Thyroid gland (tissue), 4 donors: ENCODE measurements around the gene ZBTB33. TPM values are rescaled to one million over a fixed set of nuclear protein-coding genes. Genes with fewer than 3 reads are reported as not detected.
A peak's percentile ranks its signal among the peaks of the same experiment; 100 is the strongest.

Source experiments
- DNase-seq, 2 donors: peaks; one replicate each; pipeline ENCODE4 v3.0.0-alpha.2; 2019
- H3K27ac ChIP-seq, 3 donors: fragments of 200-600 bp; sonication (generic); 1 replicate in 2 of 3; 2 replicates in 1 of 3; pipeline ENCODE4 v1.5.1; 2016 to 2019; ENCODE audit warnings: mild to moderate bottlenecking in 1 of 3, moderate library complexity in 1 of 3
- H3K27me3 ChIP-seq: fragments of 200-600 bp; sonication (generic); one replicate; pipeline ENCODE4 v1.5.1; 2019
- H3K36me3 ChIP-seq, 2 donors: fragments of 200-600 bp; sonication (generic); one replicate each; pipeline ENCODE4 v1.5.1; 2016 to 2019
- H3K4me1 ChIP-seq, 2 donors: fragments of 200-600 bp; sonication (generic); one replicate each; pipeline ENCODE4 v1.5.1; 2017 to 2019
- H3K4me3 ChIP-seq, 3 donors: fragments of 200-600 bp; sonication (generic); replicated peaks in 1 of 3; 1 replicate in 2 of 3; 2 replicates in 1 of 3; pipeline ENCODE4 v1.5.1; 2016; ENCODE audit warnings: mild to moderate bottlenecking in 1 of 3
- H3K9me3 ChIP-seq: fragments of 200-600 bp; sonication (generic); one replicate; pipeline ENCODE4 v1.5.1; 2017
- POLR2A ChIP-seq, 2 donors: fragments of 450-650 bp; IDR thresholded peaks; one replicate each; pipeline ENCODE4 v1.6.1; 2017; ENCODE audit warnings: antibody characterized with exemption in 2 of 2, mild to moderate bottlenecking in 2 of 2, moderate library complexity in 1 of 2
- WGBS, 2 donors: methylation state at CpG; one replicate each; pipeline ENCODE4 v1.1.5; 2017; 5-methylcytosine and 5-hydroxymethylcytosine counted together
- intact Hi-C: fragments of 100-400 bp; cut with DNase I; formaldehyde crosslinking; loops from one replicate; pipeline ENCODE4 v1.15.1; 2023
- total RNA-seq, 4 donors: library from RNA; depleted of rRNA; stranded (reverse); fragments of >200 nt; gene quantifications; one replicate each; pipeline ENCODE4 v1.2.3, GENCODE V29; 2016
- TF ChIP-seq, protein P1 (sequence below), 6 experiments: fragments of 200-600 bp in 3 of 6; fragments of 450-650 bp in 3 of 6; sonication (generic) in 3 of 6; IDR thresholded peaks; one replicate each; pipeline ENCODE4 v1.5.1; 2016 to 2019; ENCODE audit warnings: antibody characterized with exemption in 6 of 6, mild to moderate bottlenecking in 2 of 6, inconsistent platforms in 1 of 6, moderate library complexity in 1 of 6

Gene ZBTB33
- total RNA-seq, 4 donors from 2014 or later, result 18.4 to 23.5 (median 20.8) TPM

DNA sequence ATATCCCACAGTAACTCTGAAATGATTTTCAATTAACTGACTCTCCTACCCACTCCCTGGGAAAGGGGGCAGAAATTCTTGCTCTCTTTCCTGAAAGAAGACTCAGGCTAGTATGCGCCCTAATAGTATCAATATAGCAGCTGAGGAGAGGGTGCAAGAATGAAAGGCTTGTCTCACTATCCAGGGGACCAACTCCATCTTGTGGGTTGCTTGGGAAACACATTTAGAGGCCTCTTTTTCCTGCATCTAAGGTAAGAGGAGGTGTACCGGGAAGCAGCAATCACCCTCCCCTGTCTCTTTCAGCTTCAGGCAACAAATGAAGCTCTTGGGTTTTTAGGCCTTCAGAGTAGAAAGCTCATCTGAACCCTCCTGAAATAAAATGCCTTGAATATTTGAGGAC lies 49.3 kb downstream of the ZBTB33 start:
- no peak overlapping the region for H3K4me3 ChIP-seq
- H3K27me3 ChIP-seq, result no peaks in the 10 kb centered on the region
- WGBS, 2 donors, result 64 to 87% methylated on average over 1 to 2 of the region's 2 CpGs
- intact Hi-C loops, result no loop called here
- no peak for DNase-seq
- TF ChIP-seq POLR2A (IDR thresholded peaks at IDR 0.05), result no peak
- TF ChIP-seq, protein P1, sequence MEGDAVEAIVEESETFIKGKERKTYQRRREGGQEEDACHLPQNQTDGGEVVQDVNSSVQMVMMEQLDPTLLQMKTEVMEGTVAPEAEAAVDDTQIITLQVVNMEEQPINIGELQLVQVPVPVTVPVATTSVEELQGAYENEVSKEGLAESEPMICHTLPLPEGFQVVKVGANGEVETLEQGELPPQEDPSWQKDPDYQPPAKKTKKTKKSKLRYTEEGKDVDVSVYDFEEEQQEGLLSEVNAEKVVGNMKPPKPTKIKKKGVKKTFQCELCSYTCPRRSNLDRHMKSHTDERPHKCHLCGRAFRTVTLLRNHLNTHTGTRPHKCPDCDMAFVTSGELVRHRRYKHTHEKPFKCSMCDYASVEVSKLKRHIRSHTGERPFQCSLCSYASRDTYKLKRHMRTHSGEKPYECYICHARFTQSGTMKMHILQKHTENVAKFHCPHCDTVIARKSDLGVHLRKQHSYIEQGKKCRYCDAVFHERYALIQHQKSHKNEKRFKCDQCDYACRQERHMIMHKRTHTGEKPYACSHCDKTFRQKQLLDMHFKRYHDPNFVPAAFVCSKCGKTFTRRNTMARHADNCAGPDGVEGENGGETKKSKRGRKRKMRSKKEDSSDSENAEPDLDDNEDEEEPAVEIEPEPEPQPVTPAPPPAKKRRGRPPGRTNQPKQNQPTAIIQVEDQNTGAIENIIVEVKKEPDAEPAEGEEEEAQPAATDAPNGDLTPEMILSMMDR (IDR thresholded peaks at IDR 0.05), result no peak
- peaks cover 0 to 5% of the 10 kb centered on the region in 2 donors for H3K4me1 ChIP-seq
- H3K9me3 ChIP-seq, result no peaks in the 10 kb centered on the region
- H3K27ac ChIP-seq, result no peak overlapping the region
- no peaks in the 10 kb centered on the region for H3K36me3 ChIP-seq

DNA sequence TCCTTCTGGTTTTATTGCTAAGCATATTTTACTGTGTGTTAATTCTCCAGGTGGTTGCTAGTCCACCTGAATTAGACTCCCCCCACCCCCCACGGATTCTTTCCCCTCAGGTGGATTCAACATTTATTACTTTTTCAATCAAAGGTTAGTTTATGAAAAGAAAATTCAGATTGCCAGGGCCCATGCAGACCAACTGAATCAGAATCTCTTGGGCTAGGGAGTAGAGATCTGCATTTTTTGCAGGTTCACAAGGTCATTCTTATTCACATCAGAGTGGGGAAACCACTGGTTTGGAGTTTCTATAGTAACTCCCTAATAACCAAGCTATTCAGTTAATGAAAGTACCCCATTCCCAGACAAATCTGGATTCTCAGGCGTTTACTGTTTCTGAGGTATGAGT lies 50.9 kb downstream of the ZBTB33 start:
- TF ChIP-seq, protein P1 (IDR thresholded peaks at IDR 0.05), result no peak
- TF ChIP-seq POLR2A (IDR thresholded peaks at IDR 0.05), result no peak
- no peaks in the 10 kb centered on the region for H3K27me3 ChIP-seq
- no peaks in the 10 kb centered on the region for H3K9me3 ChIP-seq
- DNase-seq, result no peak
- peaks cover 0 to 5% of the 10 kb centered on the region in 2 donors for H3K4me1 ChIP-seq
- no peak overlapping the region for H3K27ac ChIP-seq
- H3K36me3 ChIP-seq, result no peaks in the 10 kb centered on the region
- intact Hi-C loops, result no loop called here
- H3K4me3 ChIP-seq, result no peak overlapping the region
- 50 to 59% methylated on average over 2 of the region's 2 CpGs for WGBS, 2 donors

DNA sequence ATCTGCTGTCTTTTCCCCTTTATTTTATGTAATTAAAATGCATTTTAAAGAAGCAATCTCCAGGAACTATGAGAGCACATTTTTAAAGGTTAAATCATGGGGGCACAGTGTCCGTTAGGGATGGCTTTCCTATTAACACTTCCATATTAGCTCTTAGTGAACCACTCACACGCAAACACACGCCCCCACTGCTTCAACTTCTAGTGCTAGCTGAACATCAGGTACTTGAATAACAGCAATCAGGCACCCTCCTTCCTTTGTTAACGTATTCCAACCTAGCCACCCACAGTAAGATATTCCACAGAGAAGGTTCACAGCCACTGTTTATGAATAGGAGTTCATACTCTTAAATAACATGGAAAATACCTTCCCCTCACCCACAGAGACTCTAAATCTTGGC lies 51.3 kb downstream of the ZBTB33 start:
- H3K9me3 ChIP-seq, result no peaks in the 10 kb centered on the region
- H3K27ac ChIP-seq, result no peak overlapping the region
- H3K36me3 ChIP-seq, result no peaks in the 10 kb centered on the region
- WGBS, 2 donors, result 35 to 37% methylated on average over 4 of the region's 4 CpGs
- no peak overlapping the region for H3K4me3 ChIP-seq
- DNase-seq, result no peak
- H3K4me1 ChIP-seq, result peaks cover 0 to 5% of the 10 kb centered on the region in 2 donors
- H3K27me3 ChIP-seq, result peaks cover 2% of the 10 kb centered on the region
- TF ChIP-seq POLR2A (IDR thresholded peaks at IDR 0.05), result no peak
- TF ChIP-seq, protein P1 (IDR thresholded peaks at IDR 0.05), result no peak
- intact Hi-C loops, result no loop called here

DNA sequence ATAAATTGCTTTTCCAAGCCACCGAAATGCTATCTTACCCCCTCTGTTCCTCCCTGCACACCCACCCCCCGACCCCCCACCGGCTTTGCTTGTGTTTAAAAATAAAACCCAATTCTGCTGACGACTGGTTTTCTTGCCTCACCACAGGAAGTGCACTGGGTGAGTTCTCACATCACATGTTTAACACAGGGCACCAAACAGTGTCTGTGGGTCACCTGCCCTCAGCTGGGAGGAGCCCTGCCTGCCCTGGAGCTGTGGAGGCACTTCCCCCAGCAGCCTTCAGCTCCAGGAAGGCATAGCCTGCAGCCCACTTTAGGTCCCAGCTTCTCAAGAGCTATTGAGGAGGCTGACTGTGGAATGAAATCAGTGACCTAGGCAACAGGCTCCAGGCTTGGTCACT lies 51.8 kb downstream of the ZBTB33 start:
- no peak overlapping the region for H3K4me3 ChIP-seq

DNA sequence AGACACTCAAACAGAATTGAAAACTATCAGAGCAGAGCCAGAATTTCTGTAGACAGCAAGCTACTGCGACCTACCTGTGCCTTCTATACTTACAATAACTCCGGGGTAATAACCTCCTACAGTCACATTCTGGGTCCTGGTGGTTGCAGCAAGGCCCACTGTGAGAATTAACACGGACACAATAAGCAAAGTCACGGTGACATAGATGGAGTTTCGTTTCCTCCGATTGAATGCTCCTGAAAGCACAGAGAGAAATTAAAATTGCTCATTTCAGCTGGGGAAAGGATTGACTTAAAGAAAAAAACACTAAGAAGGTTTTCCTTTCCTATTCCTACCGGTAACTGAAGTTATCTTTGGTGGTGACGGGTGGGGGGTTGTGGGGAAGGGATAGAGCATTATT lies 53.6 kb downstream of the ZBTB33 start:
- DNase-seq, result no peak
- H3K36me3 ChIP-seq, result no peaks in the 10 kb centered on the region
- no peak overlapping the region for H3K27ac ChIP-seq
- WGBS, 2 donors, result 81 to 86% methylated on average over 8 of the region's 8 CpGs
- no peaks in the 10 kb centered on the region for H3K9me3 ChIP-seq
- H3K27me3 ChIP-seq, result peaks cover 3% of the 10 kb centered on the region
- peaks cover 4 to 5% of the 10 kb centered on the region in 2 donors for H3K4me1 ChIP-seq
- no peak for TF ChIP-seq POLR2A (IDR thresholded peaks at IDR 0.05)
- TF ChIP-seq, protein P1 (IDR thresholded peaks at IDR 0.05), result no peak
- intact Hi-C loops, result no loop called here
- H3K4me3 ChIP-seq, result no peak overlapping the region

More for the DNA sequence above, 51.8 kb downstream of the ZBTB33 start:
- H3K9me3 ChIP-seq, result no peaks in the 10 kb centered on the region
- H3K4me1 ChIP-seq, result peaks cover 0 to 5% of the 10 kb centered on the region in 2 donors
- DNase-seq, result peak; percentile 25 to 29
- H3K27ac ChIP-seq, result no peak overlapping the region
- intact Hi-C loops, result no loop called here
- TF ChIP-seq POLR2A (IDR thresholded peaks at IDR 0.05), result no peak
- TF ChIP-seq, protein P1 (IDR thresholded peaks at IDR 0.05), result no peak
- no peaks in the 10 kb centered on the region for H3K36me3 ChIP-seq
- WGBS, 2 donors, result 5 to 18% methylated on average over 4 of the region's 4 CpGs
- peaks cover 3% of the 10 kb centered on the region for H3K27me3 ChIP-seq
